Fibroblast of lung (primary cell): ENCODE measurements around the gene STON1. TPM values are rescaled to one million over a fixed set of nuclear protein-coding genes. Genes with fewer than 3 reads are reported as not detected.
"Not testable (repeated sequence)": the region's sequence is repeated elsewhere in the genome, so short reads cannot be mapped to it uniquely, and the experiment has no call there.

Source experiments
- DNase-seq, 2 donors: peaks; one replicate each; pipeline versions ENCODE4 v3.0.0 to v3.0.0-alpha.2; 2010; ENCODE audit warnings: low read depth in 2 of 2
- H2AFZ ChIP-seq: 2 replicates; pipeline ENCODE4 v1.5.1; 2012; ENCODE audit warnings: low read length, control low read depth, inconsistent platforms
- H3K27ac ChIP-seq: 2 replicates; pipeline ENCODE4 v1.5.1; 2011; ENCODE audit warnings: low read length, control low read depth; ENCODE audit not compliant: insufficient read depth
- H3K27me3 ChIP-seq: 2 replicates; pipeline ENCODE4 v1.5.1; 2011; ENCODE audit warnings: mild to moderate bottlenecking, low read length; ENCODE audit not compliant: control insufficient read depth, insufficient read depth
- H3K36me3 ChIP-seq: 2 replicates; pipeline ENCODE4 v1.5.1; 2011; ENCODE audit warnings: low read length; ENCODE audit not compliant: control insufficient read depth, insufficient read depth
- H3K4me1 ChIP-seq: 2 replicates; pipeline ENCODE4 v1.5.1; 2011; ENCODE audit warnings: low read length; ENCODE audit not compliant: control insufficient read depth, insufficient read depth; ENCODE audit errors: extremely low read depth
- H3K4me2 ChIP-seq: 2 replicates; pipeline ENCODE4 v1.5.1; 2011; ENCODE audit warnings: low read length, control low read depth; ENCODE audit not compliant: insufficient read depth; ENCODE audit errors: extremely low read depth
- H3K4me3 ChIP-seq, 4 experiments: fragments of 200-600 bp in 1 of 4; sonication (generic) in 1 of 4; replicated peaks in 1 of 4; 2 replicates each; pipeline ENCODE4 v1.5.1; 2011 to 2016; ENCODE audit warnings: low read length in 4 of 4, low read depth in 3 of 4, mild to moderate bottlenecking in 3 of 4, control low read depth in 2 of 4, inconsistent platforms in 1 of 4, mixed read lengths in 1 of 4; ENCODE audit not compliant: insufficient read depth in 1 of 4; ENCODE audit errors: control extremely low read depth in 1 of 4
- H3K79me2 ChIP-seq: 2 replicates; pipeline ENCODE4 v1.5.1; 2012; ENCODE audit warnings: mild to moderate bottlenecking, low read length, inconsistent platforms; ENCODE audit not compliant: control insufficient read depth, insufficient read depth
- H3K9ac ChIP-seq: 2 replicates; pipeline ENCODE4 v1.5.1; 2011; ENCODE audit warnings: mild to moderate bottlenecking, low read length, control low read depth; ENCODE audit not compliant: insufficient read depth
- H3K9me3 ChIP-seq: 2 replicates; pipeline ENCODE4 v1.5.1; 2012; ENCODE audit warnings: low read depth, low read length; ENCODE audit not compliant: control insufficient read depth, insufficient read depth
- H4K20me1 ChIP-seq: 2 replicates; pipeline ENCODE4 v1.5.1; 2011; ENCODE audit warnings: low read length; ENCODE audit not compliant: control insufficient read depth, insufficient read depth; ENCODE audit errors: extremely low read depth
- EZH2 ChIP-seq: IDR thresholded peaks from 2 replicates; pipeline ENCODE4 v1.5.1; 2012; ENCODE audit warnings: low read length, control low read depth, mild to moderate bottlenecking; ENCODE audit errors: missing control alignments
- polyA plus RNA-seq, 2 donors: library from polyadenylated mRNA; depleted of rRNA in 1 of 2; stranded (reverse) in 1 of 2; unstranded in 1 of 2; fragments of >200 nt; gene quantifications; 2 replicates each; pipeline ENCODE4 v1.2.1, GENCODE V29; 2011 to 2012; ENCODE audit warnings: missing spikeins in 1 of 2
- total RNA-seq: library from RNA; depleted of rRNA; stranded (reverse); fragments of >200 nt; gene quantifications from 2 replicates; pipeline ENCODE4 v1.2.1, GENCODE V29; 2014
- TF ChIP-seq, protein P1 (sequence below), 2 donors: IDR thresholded peaks in 1 of 2; conservative IDR thresholded peaks in 1 of 2; 1 replicate in 1 of 2; 2 replicates in 1 of 2; pipeline ENCODE4 v1.5.1; 2011 to 2012; ENCODE audit warnings: low read length in 2 of 2, control low read depth in 1 of 2, inconsistent platforms in 1 of 2, low read depth in 1 of 2, mild to moderate bottlenecking in 1 of 2

Gene STON1
- total and polyA plus RNA-seq, 2 donors (not counting 1 experiment from before 2014, with no cell fraction given) = 11.3 to 16.7 TPM

DNA sequence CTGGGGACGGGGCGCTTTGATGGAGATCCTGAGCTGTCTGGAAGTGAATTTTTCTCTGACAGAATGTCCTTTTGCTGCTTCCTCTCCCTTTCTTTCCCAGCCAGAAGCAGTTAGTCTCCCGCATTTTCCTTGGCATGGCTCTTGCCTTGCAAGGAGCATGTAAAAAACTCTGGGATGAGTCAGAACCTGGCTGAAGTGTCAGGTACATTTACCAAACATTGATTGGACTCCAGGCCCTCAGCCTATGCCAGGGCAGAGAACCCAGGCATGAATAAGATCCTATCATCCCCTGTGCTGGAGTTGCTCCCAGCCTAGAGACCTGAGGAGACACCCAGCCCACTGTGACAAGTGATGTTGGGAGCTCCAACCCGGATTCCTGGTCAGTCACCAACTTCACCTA, 21.6 kb downstream of the STON1 start:
- Histone ChIP-seq H4K20me1 (no peaks in the 10 kb centered on the region), H3K27ac (no peak overlapping the region)
- no peak for TF ChIP-seq EZH2
- TF ChIP-seq, protein P1, sequence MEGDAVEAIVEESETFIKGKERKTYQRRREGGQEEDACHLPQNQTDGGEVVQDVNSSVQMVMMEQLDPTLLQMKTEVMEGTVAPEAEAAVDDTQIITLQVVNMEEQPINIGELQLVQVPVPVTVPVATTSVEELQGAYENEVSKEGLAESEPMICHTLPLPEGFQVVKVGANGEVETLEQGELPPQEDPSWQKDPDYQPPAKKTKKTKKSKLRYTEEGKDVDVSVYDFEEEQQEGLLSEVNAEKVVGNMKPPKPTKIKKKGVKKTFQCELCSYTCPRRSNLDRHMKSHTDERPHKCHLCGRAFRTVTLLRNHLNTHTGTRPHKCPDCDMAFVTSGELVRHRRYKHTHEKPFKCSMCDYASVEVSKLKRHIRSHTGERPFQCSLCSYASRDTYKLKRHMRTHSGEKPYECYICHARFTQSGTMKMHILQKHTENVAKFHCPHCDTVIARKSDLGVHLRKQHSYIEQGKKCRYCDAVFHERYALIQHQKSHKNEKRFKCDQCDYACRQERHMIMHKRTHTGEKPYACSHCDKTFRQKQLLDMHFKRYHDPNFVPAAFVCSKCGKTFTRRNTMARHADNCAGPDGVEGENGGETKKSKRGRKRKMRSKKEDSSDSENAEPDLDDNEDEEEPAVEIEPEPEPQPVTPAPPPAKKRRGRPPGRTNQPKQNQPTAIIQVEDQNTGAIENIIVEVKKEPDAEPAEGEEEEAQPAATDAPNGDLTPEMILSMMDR (conservative IDR thresholded peaks at IDR 0.05 in 1 of 2, IDR thresholded peaks at IDR 0.05 in 1 of 2; ENCODE audit: low read depth in 1 of 2, low read length in 2 of 2) = no peak

DNA sequence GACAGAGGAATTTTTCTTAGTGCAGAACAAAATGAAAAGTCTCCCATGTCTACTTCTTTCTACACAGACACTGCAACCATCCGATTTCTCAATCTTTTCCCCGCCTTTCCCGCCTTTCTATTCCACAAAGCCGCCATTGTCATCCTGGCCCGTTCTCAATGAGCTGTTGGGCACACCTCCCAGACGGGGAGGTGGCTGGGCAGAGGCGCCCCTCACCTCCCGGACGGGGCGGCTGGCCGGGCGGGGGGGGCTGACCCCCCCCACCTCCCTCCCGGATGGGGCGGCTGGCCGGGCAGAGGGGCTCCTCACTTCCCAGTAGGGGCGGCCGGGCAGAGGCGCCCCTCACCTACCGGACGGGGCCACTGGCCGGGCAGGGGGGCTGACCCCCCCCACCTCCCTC, 25.1 kb downstream of the STON1 start:
- H3K79me2 ChIP-seq, DNase-seq: not testable (repeated sequence)

More for the DNA sequence above, 21.6 kb downstream of the STON1 start:
- H3K4me1 ChIP-seq = no peaks in the 10 kb centered on the region
- no peak overlapping the region for H3K9ac ChIP-seq
- H3K4me2 ChIP-seq = no peak overlapping the region
- no peaks in the 10 kb centered on the region for H3K36me3 ChIP-seq
- H2AFZ ChIP-seq = no peak overlapping the region
- no peaks in the 10 kb centered on the region for H3K79me2 ChIP-seq
- no peaks in the 10 kb centered on the region for H3K9me3 ChIP-seq
- no peak overlapping the region for H3K4me3 ChIP-seq
- H3K27me3 ChIP-seq = no peaks in the 10 kb centered on the region
- DNase-seq = peak in 1 of 2 donors; percentile 60

DNA sequence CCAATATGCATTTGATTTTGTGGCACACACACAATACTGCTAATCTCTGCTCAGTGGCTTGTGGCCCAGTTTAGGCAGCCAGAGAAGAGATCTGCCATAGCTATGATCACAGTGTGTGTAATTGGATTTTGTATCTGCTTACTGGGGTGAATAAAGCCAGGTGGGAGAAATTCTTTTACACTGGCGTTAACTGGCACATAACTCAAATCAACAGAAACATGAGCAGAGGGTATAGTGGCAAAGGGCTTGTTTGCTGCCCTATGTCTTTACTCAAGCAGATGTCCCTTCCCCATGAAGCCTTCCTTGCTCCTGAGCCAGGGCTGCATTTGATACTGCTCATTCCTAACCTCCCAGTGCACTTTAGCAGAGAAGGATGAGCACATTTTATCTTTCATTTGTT, 28.5 kb downstream of the STON1 start:
- Histone ChIP-seq H4K20me1 (no peaks in the 10 kb centered on the region), H2AFZ (no peak overlapping the region), H3K9ac (no peak overlapping the region), H3K4me2 (no peak overlapping the region), H3K27me3 (no peaks in the 10 kb centered on the region), H3K9me3 (no peaks in the 10 kb centered on the region), H3K4me1 (no peaks in the 10 kb centered on the region), H3K79me2 (no peaks in the 10 kb centered on the region), H3K27ac (no peak overlapping the region), H3K36me3 (no peaks in the 10 kb centered on the region), H3K4me3 (no peak overlapping the region)
- no peak for TF ChIP-seq EZH2
- TF ChIP-seq, protein P1 (conservative IDR thresholded peaks at IDR 0.05 in 1 of 2, IDR thresholded peaks at IDR 0.05 in 1 of 2; ENCODE audit: low read depth in 1 of 2, low read length in 2 of 2) = no peak
- no peak for DNase-seq

More for the DNA sequence above, 25.1 kb downstream of the STON1 start:
- not testable (repeated sequence) for H3K4me3 ChIP-seq, H3K9me3 ChIP-seq, H2AFZ ChIP-seq, H3K36me3 ChIP-seq, H3K27me3 ChIP-seq, H4K20me1 ChIP-seq, H3K27ac ChIP-seq, H3K4me1 ChIP-seq, H3K9ac ChIP-seq, H3K4me2 ChIP-seq
